ENCODE results near the gene GTF3C5.

Gene GTF3C5

GRCh38 chr9:133050781-133051180, 20.0 kb downstream of the GTF3C5 start:
- Histone ChIP-seq H3K79me2 (ENCODE audit: insufficient read depth, low read length) (no peaks in the 10 kb centered on the region; the same call in 1 of the 2 replicates), H3K9me3 (ENCODE audit: insufficient read depth, low read depth, low read length) (no peaks in the 10 kb centered on the region), H3K4me1 (ENCODE audit: insufficient read depth, low read length, poor library complexity, severe bottlenecking) (peaks cover 4% of the 10 kb centered on the region), H3K4me3 (ENCODE audit: low read length, poor library complexity, severe bottlenecking) (no peak overlapping the region), H3K36me3 (ENCODE audit: insufficient read depth, low read length) (peaks cover 87% of the 10 kb centered on the region), H2AFZ (ENCODE audit: low read length) (no peak overlapping the region), H3K27me3 (ENCODE audit: insufficient read depth, low read length, poor library complexity, severe bottlenecking) (no peaks in the 10 kb centered on the region), H3K9me2 (replicated peaks; ENCODE audit: low read depth, low read length) (no peaks in the 10 kb centered on the region), H4K20me1 (ENCODE audit: insufficient read depth, low read length, poor library complexity, severe bottlenecking) (peaks cover 2% of the 10 kb centered on the region), H3F3A (ENCODE audit: low read depth) (no peaks in the 10 kb centered on the region), H3K4me2 (ENCODE audit: low read depth, low read length, poor library complexity, severe bottlenecking) (no peak overlapping the region), H3K9ac (ENCODE audit: low read depth, low read length, poor library complexity, severe bottlenecking) (no peak overlapping the region)
- TF ChIP-seq EZH2phosphoT487 (IDR thresholded peaks at IDR 0.05; ENCODE audit: borderline replicate concordance) (no peak), CTCF (conservative IDR thresholded peaks at IDR 0.05; ENCODE audit: low read length) (no peak)

GRCh38 chr9:133051281-133051900, 20.6 kb downstream of the GTF3C5 start:
- Histone ChIP-seq H2AFZ (ENCODE audit: low read length) (no peak overlapping the region), H3K9me2 (replicated peaks; ENCODE audit: low read depth, low read length) (no peaks in the 10 kb centered on the region), H4K20me1 (ENCODE audit: insufficient read depth, low read length, poor library complexity, severe bottlenecking) (peaks cover 1% of the 10 kb centered on the region), H3F3A (ENCODE audit: low read depth) (no peaks in the 10 kb centered on the region), H3K9ac (ENCODE audit: low read depth, low read length, poor library complexity, severe bottlenecking) (no peak overlapping the region), H3K79me2 (ENCODE audit: insufficient read depth, low read length) (no peaks in the 10 kb centered on the region; the same call in 1 of the 2 replicates), H3K9me3 (ENCODE audit: insufficient read depth, low read depth, low read length) (no peaks in the 10 kb centered on the region), H3K4me2 (ENCODE audit: low read depth, low read length, poor library complexity, severe bottlenecking) (no peak overlapping the region), H3K27me3 (ENCODE audit: insufficient read depth, low read length, poor library complexity, severe bottlenecking) (no peaks in the 10 kb centered on the region), H3K36me3 (ENCODE audit: insufficient read depth, low read length) (peaks cover 87% of the 10 kb centered on the region; the same call in 1 of the 2 replicates), H3K4me1 (ENCODE audit: insufficient read depth, low read length, poor library complexity, severe bottlenecking) (peaks cover 9% of the 10 kb centered on the region), H3K4me3 (ENCODE audit: low read length, poor library complexity, severe bottlenecking) (no peak overlapping the region)
- TF ChIP-seq EZH2phosphoT487 (IDR thresholded peaks at IDR 0.05; ENCODE audit: borderline replicate concordance) (no peak), CTCF (conservative IDR thresholded peaks at IDR 0.05; ENCODE audit: low read length) (no peak)

DNA sequence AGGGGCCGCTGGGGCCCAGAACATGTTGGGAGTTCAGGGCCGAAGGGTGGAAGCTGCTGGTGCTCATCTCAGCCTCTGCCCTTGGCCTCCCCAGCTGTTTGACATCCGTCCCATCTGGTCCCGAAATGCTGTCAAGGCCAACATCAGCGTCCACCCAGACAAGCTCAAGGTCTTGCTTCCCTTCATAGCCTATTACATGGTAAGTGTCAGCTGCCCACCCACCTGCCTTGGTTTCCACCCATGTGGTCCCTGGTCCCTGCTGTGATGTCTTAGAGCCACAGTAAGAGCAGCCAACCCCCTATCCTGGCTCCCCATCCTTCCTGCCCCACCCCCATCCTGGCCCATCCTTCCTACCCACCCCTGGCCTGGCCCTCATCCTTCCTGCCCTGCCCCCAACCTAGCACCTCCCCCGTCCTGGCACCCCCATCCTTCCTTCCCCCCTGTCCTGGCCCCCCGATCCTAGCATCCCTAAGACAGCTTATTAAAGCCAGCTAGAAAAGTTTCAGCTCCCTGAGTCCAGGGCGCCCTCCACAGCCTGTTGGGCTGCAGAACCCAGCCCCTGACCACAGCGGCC, 21.3 kb downstream of the GTF3C5 start:
- Histone ChIP-seq H3K9me2 (replicated peaks; ENCODE audit: low read depth, low read length) (no peaks in the 10 kb centered on the region), H3K4me1 (ENCODE audit: insufficient read depth, low read length, poor library complexity, severe bottlenecking) (peaks cover 16% of the 10 kb centered on the region), H3K4me2 (ENCODE audit: low read depth, low read length, poor library complexity, severe bottlenecking) (no peak overlapping the region), H4K20me1 (ENCODE audit: insufficient read depth, low read length, poor library complexity, severe bottlenecking) (no peaks in the 10 kb centered on the region), H3K9ac (ENCODE audit: low read depth, low read length, poor library complexity, severe bottlenecking) (no peak overlapping the region), H3K9me3 (ENCODE audit: insufficient read depth, low read depth, low read length) (no peaks in the 10 kb centered on the region), H3K36me3 (ENCODE audit: insufficient read depth, low read length) (peaks cover 84% of the 10 kb centered on the region; the same call in 1 of the 2 replicates), H3K4me3 (ENCODE audit: low read length, poor library complexity, severe bottlenecking) (no peak overlapping the region), H2AFZ (ENCODE audit: low read length) (no peak overlapping the region), H3K79me2 (ENCODE audit: insufficient read depth, low read length) (no peaks in the 10 kb centered on the region; the same call in 1 of the 2 replicates), H3K27me3 (ENCODE audit: insufficient read depth, low read length, poor library complexity, severe bottlenecking) (no peaks in the 10 kb centered on the region), H3F3A (ENCODE audit: low read depth) (no peaks in the 10 kb centered on the region)
- no peak for TF ChIP-seq EZH2phosphoT487 (IDR thresholded peaks at IDR 0.05; ENCODE audit: borderline replicate concordance)
- no peak for TF ChIP-seq CTCF (conservative IDR thresholded peaks at IDR 0.05; ENCODE audit: low read length)

Measured in Loucy (cell line).